ENCODE data around the gene BACH1. TPM values are rescaled to one million over a fixed set of nuclear protein-coding genes. Genes with fewer than 3 reads are reported as not detected.

Gene BACH1
- total RNA-seq, 1 donor from 2014 or later = 83.2 TPM

GRCh38 chr21:29287383-29287782 lies 11.3 kb upstream of the BACH1 start:
- no peaks in the 10 kb centered on the region for H3K4me1 Mint-ChIP-seq (ENCODE audit: low read depth)
- H3K36me3 Mint-ChIP-seq (ENCODE audit: insufficient read depth) = no peaks in the 10 kb centered on the region
- peaks cover 4% of the 10 kb centered on the region for H3K9me3 Mint-ChIP-seq (ENCODE audit: low read depth)
- TF ChIP-seq CTCF (IDR thresholded peaks at IDR 0.05; ENCODE audit: unreplicated experiment) = no peak
- no peak overlapping the region for H3K4me3 Mint-ChIP-seq (ENCODE audit: low read depth)
- peaks cover 8% of the 10 kb centered on the region for H3K27me3 Mint-ChIP-seq
- no peak for DNase-seq (ENCODE audit: low spot score, unreplicated experiment)
- H3K27ac Mint-ChIP-seq = no peak overlapping the region

- H3K4me1 Mint-ChIP-seq (ENCODE audit: low read depth) = no peaks in the 10 kb centered on the region
- DNase-seq (ENCODE audit: low spot score, unreplicated experiment) = no peak
- TF ChIP-seq CTCF (IDR thresholded peaks at IDR 0.05; ENCODE audit: unreplicated experiment) = no peak
- H3K4me3 Mint-ChIP-seq (ENCODE audit: low read depth) = no peak overlapping the region
- no peak overlapping the region for H3K27ac Mint-ChIP-seq
- H3K27me3 Mint-ChIP-seq = peaks cover 8% of the 10 kb centered on the region
- peaks cover 4% of the 10 kb centered on the region for H3K9me3 Mint-ChIP-seq (ENCODE audit: low read depth)
- H3K36me3 Mint-ChIP-seq (ENCODE audit: insufficient read depth) = no peaks in the 10 kb centered on the region
These were observed 10.5 kb upstream of the BACH1 start for GRCh38 chr21:29288239-29288638.

GRCh38 chr21:29289317-29289716 lies 9.4 kb upstream of the BACH1 start:
- TF ChIP-seq CTCF (IDR thresholded peaks at IDR 0.05; ENCODE audit: unreplicated experiment) = no peak
- Mint-ChIP-seq H3K27me3 (peaks cover 8% of the 10 kb centered on the region), H3K4me1 (ENCODE audit: low read depth) (no peaks in the 10 kb centered on the region), H3K36me3 (ENCODE audit: insufficient read depth) (no peaks in the 10 kb centered on the region), H3K27ac (no peak overlapping the region), H3K9me3 (ENCODE audit: low read depth) (peaks cover 4% of the 10 kb centered on the region), H3K4me3 (ENCODE audit: low read depth) (no peak overlapping the region)
- no peak for DNase-seq (ENCODE audit: low spot score, unreplicated experiment)

- Mint-ChIP-seq H3K36me3 (ENCODE audit: insufficient read depth) (peaks cover 2% of the 10 kb centered on the region), H3K4me3 (ENCODE audit: low read depth) (no peak overlapping the region), H3K9me3 (ENCODE audit: low read depth) (peaks cover 5% of the 10 kb centered on the region), H3K4me1 (ENCODE audit: low read depth) (no peaks in the 10 kb centered on the region), H3K27me3 (peaks cover 4% of the 10 kb centered on the region), H3K27ac (no peak overlapping the region)
- DNase-seq (ENCODE audit: low spot score, unreplicated experiment) = no peak
- TF ChIP-seq CTCF (IDR thresholded peaks at IDR 0.05; ENCODE audit: unreplicated experiment) = no peak
These were observed 8.5 kb upstream of the BACH1 start for GRCh38 chr21:29290240-29290639.

- H3K36me3 Mint-ChIP-seq (ENCODE audit: insufficient read depth) = peaks cover 9% of the 10 kb centered on the region
- no peak for TF ChIP-seq CTCF (IDR thresholded peaks at IDR 0.05; ENCODE audit: unreplicated experiment)
- peaks cover 14% of the 10 kb centered on the region for H3K9me3 Mint-ChIP-seq (ENCODE audit: low read depth)
- no peak overlapping the region for H3K4me3 Mint-ChIP-seq (ENCODE audit: low read depth)
- no peaks in the 10 kb centered on the region for H3K4me1 Mint-ChIP-seq (ENCODE audit: low read depth)
- DNase-seq (ENCODE audit: low spot score, unreplicated experiment) = no peak
- H3K27ac Mint-ChIP-seq = no peak overlapping the region
- no peaks in the 10 kb centered on the region for H3K27me3 Mint-ChIP-seq
These were observed 5.2 kb upstream of the BACH1 start for GRCh38 chr21:29293495-29293894.
